Osteocyte (in vitro differentiated cells): ENCODE results near the gene TNPO3. TPM values are rescaled to one million over a fixed set of nuclear protein-coding genes. Genes with fewer than 3 reads are reported as not detected.
A peak's percentile ranks its signal among the peaks of the same experiment; 100 is the strongest.

Experiments
- DNase-seq: peaks from one replicate; pipeline ENCODE4 v3.0.0; 2021; ENCODE audit warnings: mixed read lengths; ENCODE audit not compliant: unreplicated experiment; ENCODE audit errors: extremely low spot score
- H3K27ac Mint-ChIP-seq: one replicate; pipeline ENCODE4 v1.8.0; 2021; ENCODE audit warnings: mild to moderate bottlenecking, mixed read lengths; ENCODE audit not compliant: unreplicated experiment
- H3K27me3 Mint-ChIP-seq: one replicate; pipeline ENCODE4 v1.8.0; 2021; ENCODE audit warnings: mixed read lengths; ENCODE audit not compliant: unreplicated experiment
- H3K36me3 Mint-ChIP-seq: one replicate; pipeline ENCODE4 v1.8.0; 2021; ENCODE audit warnings: mixed read lengths; ENCODE audit not compliant: unreplicated experiment
- H3K4me1 Mint-ChIP-seq: one replicate; pipeline ENCODE4 v1.8.0; 2021; ENCODE audit warnings: mixed read lengths; ENCODE audit not compliant: unreplicated experiment
- H3K4me3 Mint-ChIP-seq: one replicate; pipeline ENCODE4 v1.8.0; 2021; ENCODE audit warnings: mild to moderate bottlenecking, moderate library complexity, mixed read lengths; ENCODE audit not compliant: unreplicated experiment
- H3K9me3 Mint-ChIP-seq: one replicate; pipeline ENCODE4 v1.8.0; 2021; ENCODE audit warnings: mixed read lengths; ENCODE audit not compliant: unreplicated experiment
- CTCF ChIP-seq: fragments of 200-600 bp; sonication (generic); IDR thresholded peaks from 2 replicates; pipeline ENCODE4 v1.5.0; 2021; ENCODE audit warnings: antibody characterized with exemption, mild to moderate bottlenecking, moderate library complexity
- long read RNA-seq: library from polyadenylated mRNA; unstranded; transcript quantifications from one replicate; pipeline ENCODE4 v2.0.0, GENCODE V29; 2021
- total RNA-seq: library from RNA; stranded (reverse); gene quantifications from 2 replicates; pipeline ENCODE4 v1.2.1, GENCODE V29; 2021

Gene TNPO3
- 46.0 and 46.2 TPM in 2 replicates for total RNA-seq
- long read RNA-seq, full-length matches to known transcripts: 491 of 593 reads
- long read RNA-seq, partial matches to known transcripts: 56 of 593 reads
- long read RNA-seq, other reads (novel, unspliced or antisense): 46 of 593 reads

- Mint-ChIP-seq H3K9me3 (no peaks in the 10 kb centered on the region), H3K4me3 (peak within 1 kb of the TSS; percentile 92), H3K36me3 (peaks cover 1% of the 10 kb centered on the region), H3K27ac (peak within 1 kb of the TSS; percentile 99), H3K4me1 (peaks cover 31% of the 10 kb centered on the region), H3K27me3 (peaks cover 12% of the 10 kb centered on the region)
- TF ChIP-seq CTCF: no peak
- peak; percentile 96 for DNase-seq
Measured at GRCh38 chr7:129054438-129055293, at the start of gene TNPO3. Gene TNPO3 (minus strand): TSS chr7:129055111. CDS start chr7:129054770, 341 bp downstream.

GRCh38 chr7:129103561-129104324 lies 48.8 kb upstream of the TNPO3 start:
- Mint-ChIP-seq H3K27me3 (peaks cover 38% of the 10 kb centered on the region), H3K4me3 (no peak overlapping the region), H3K27ac (no peak overlapping the region), H3K4me1 (no peaks in the 10 kb centered on the region), H3K36me3 (no peaks in the 10 kb centered on the region), H3K9me3 (no peaks in the 10 kb centered on the region)
- no peak for TF ChIP-seq CTCF
- DNase-seq: no peak

- Mint-ChIP-seq H3K9me3 (no peaks in the 10 kb centered on the region), H3K36me3 (no peaks in the 10 kb centered on the region), H3K27ac (no peak overlapping the region), H3K4me1 (no peaks in the 10 kb centered on the region), H3K4me3 (no peak overlapping the region), H3K27me3 (peaks cover 37% of the 10 kb centered on the region)
- no peak for DNase-seq
- TF ChIP-seq CTCF: no peak
Measured at GRCh38 chr7:129101746-129102145, 46.8 kb upstream of the TNPO3 start.

GRCh38 chr7:129100827-129101166 lies 45.9 kb upstream of the TNPO3 start:
- DNase-seq: no peak
- TF ChIP-seq CTCF: no peak
- Mint-ChIP-seq H3K27me3 (peaks cover 38% of the 10 kb centered on the region), H3K4me3 (no peak overlapping the region), H3K4me1 (no peaks in the 10 kb centered on the region), H3K27ac (no peak overlapping the region), H3K9me3 (no peaks in the 10 kb centered on the region), H3K36me3 (no peaks in the 10 kb centered on the region)
